EH (cell line): ENCODE data around the gene RIMKLA.

Source experiments
- DNase-seq: peaks from one replicate; pipeline ENCODE4 v3.0.0-alpha.2; 2015; ENCODE audit warnings: low read depth

The RIMKLA gene

DNA sequence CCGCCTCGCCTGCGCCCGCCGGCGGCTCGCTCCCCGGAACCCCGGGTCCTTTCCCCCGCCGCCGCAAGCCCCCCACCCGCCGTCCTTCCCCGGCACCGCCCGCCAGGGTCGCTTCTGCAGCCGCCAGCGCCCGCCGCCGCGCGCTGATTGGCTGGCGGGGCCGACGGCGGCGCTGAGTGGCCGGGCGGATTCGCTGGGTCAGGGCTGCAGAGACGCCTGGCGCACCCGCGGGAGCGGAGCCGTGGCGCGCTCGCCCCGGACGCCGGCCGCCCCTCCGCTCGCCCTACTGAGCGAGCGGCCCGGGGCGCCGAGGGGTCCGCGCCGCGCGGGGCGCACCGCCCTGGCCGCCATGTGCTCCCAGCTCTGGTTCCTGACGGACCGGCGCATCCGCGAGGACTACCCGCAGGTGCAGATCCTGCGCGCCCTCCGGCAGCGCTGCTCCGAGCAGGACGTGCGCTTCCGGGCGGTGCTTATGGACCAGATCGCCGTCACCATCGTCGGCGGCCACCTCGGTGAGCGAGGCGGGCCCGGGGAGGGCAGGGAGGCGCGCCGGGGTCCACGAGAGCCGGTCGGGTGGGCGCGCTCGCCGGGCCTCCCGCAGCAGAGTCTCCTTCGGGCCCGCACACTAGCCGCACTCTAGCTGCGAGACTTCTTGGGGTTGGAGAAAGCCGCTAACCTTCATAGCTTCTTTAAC is at the start of gene RIMKLA:
Gene RIMKLA, plus strand, starts transcription at position 207 of the 694 bp plus-strand sequence. Its CDS starts 143 bp downstream, at position 350.
- DNase-seq, result peak; percentile 53

DNA sequence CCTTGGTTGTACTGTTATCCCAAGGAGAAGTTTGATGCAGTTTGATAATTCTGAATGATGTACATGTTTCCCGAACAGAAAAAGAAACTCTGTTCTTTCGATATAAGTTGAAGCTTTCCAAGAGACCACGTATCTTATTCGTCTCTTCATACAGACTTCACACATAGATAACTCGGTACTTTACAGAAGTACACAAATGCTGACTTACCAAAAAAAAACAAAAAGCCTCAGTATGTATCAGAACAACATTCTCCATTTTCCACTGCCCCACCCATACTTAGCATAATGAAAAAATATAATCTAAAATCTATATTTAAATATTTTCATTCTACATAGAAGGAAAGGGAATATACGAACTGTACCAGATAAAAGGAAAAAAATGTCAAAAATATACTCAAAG is 47.7 kb upstream of the RIMKLA start:
- no peak for DNase-seq

GRCh38 chr1:42333662-42334239 is 46.8 kb upstream of the RIMKLA start:
- DNase-seq, result peak; percentile 18

GRCh38 chr1:42334240-42335049 is 46.1 kb upstream of the RIMKLA start:
- DNase-seq, result peak; percentile 71

DNA sequence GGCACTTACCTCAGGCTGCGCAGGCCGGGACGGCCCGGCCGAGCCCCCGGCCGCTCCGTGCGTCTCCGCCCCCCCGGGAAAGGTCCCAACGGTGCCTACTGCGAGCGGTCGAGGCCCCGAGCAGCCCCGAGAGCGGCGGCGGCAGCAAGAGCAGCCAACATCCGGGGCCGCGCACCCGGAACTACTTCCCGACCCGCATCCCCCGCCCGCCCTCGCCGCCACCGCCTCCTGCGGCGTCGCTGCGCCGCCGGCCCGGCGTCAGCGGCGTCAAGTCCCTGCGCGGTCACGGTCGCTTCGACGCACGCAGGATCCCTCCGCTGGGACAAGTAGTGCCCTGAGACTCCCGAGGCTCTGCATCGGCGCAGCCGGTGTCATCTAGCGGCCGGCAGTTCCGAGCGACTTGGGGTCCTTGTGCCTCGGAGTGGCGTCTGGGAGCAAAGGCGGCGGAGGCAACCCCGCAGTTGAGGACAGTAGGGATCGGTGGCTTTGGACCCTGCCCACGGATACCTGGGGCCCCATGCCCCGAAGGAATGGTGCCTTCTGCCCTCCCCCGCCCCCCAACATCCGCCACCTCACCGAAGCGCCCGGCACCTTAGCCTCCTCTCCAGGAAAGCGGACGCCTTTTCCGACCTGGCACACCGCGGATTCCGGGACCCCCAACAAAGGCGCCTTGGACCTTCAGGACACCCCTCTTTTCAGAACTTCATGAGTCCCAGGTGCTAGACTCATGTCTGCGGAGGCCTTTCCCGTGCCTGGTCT is 45.4 kb upstream of the RIMKLA start, which contains the start of gene FOXJ3:
Gene FOXJ3, minus strand, starts transcription at position 186 of the 759 bp plus-strand sequence. CDS start 24,142 bp downstream, outside the sequence.
- peak; percentile 90 for DNase-seq

DNA sequence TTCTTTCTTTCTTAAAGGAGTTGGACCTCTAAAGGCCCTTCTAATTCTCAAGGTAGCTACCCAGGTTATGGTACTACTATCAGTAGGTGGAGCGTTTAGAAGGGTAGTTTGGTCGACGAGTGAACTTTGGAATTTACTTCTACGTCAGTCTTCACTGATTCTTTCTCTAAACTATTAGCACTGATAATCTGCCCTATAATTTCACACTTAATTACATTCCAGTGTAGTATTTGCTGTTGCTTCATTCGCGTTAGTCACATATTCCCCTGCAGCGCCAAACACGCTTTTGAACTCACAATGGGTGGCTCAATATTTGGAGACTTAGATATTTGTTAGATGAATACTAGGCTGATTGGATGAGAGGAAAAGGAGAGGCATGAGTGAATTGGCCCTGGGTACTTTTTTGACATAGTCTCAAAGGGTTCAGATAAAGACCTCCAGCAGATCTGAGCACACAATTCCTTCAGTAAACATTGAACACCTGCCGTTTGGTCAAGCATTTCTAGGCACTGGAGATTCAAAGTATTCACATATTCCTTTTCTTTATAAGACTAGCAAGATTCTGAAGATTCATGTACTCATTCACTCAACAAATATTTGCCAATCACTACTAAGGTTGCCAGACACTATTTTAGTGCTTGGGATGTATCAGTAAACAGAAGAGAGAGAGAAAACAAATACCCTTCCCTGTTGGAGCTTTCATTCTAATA is 44.6 kb upstream of the RIMKLA start:
- peak; percentile 74 for DNase-seq

DNA sequence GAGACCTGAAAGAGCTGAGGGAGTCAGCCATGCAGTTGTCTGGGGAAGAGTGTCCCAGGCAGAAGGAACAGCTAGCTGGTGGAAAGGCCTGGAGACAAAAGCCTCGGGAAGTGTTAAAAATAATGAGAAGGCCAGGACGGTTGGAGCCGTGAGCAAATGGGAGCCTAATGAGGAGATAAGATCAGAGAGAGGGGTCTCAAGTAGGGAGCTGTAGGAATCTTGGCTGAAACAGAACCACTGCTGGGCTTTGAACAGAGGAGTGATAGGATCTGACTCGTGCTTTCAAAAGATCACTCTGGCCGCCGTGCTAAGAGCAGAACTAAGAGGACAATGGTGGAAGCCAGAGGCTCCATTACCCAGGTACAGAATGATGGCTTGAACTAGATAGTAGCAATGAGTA is 43.6 kb upstream of the RIMKLA start:
- no peak for DNase-seq

DNA sequence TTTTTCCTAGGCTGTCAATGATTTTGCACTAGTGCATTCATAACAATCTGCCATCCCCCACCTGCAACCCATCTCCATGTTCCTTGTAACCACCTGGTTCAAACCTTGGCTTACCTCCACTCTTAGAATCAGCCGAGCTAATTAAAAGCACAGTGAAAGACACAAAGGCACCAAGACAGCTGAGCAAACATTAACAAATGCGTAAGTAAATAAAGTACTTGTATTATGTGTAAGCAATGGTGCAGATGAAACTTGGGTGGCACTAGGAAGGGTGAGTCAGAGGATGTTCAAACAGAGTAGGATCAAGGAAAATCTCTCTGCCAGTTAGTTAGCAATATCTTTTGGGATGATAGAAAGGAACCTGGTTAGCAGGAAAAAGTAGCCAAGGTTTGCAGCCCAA is 40.5 kb upstream of the RIMKLA start:
- peak; percentile 17 for DNase-seq

- DNase-seq, result no peak
Measured at GRCh38 chr1:42340901-42341300, 39.7 kb upstream of the RIMKLA start.

GRCh38 chr1:42343049-42343448 is 37.5 kb upstream of the RIMKLA start:
- DNase-seq, result no peak

DNA sequence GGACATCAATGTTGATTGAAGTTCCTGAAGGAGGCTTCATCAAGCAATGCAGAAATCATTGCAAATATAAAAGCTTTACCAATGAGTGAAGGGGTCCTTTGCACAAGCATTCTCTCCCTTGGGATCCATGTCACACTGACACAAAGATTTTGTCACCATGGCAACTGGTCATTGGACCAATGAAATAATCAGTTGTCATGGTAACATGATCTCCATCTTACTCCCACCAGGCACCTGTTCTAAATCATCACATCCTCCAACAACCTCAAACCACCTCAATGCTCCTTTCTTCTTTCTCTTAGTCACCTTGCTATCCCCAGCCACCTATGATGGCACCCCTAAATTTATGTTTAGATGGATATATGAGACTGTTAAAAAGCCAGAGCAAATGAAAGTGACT is 32.1 kb upstream of the RIMKLA start:
- no peak for DNase-seq

- peak; percentile 21 for DNase-seq
Measured at GRCh38 chr1:42350086-42350485, 30.5 kb upstream of the RIMKLA start.

- DNase-seq, result no peak
Measured at GRCh38 chr1:42358791-42359190, 21.8 kb upstream of the RIMKLA start.

- peak; percentile 15 for DNase-seq
Measured at GRCh38 chr1:42359466-42359865, 21.1 kb upstream of the RIMKLA start.

DNA sequence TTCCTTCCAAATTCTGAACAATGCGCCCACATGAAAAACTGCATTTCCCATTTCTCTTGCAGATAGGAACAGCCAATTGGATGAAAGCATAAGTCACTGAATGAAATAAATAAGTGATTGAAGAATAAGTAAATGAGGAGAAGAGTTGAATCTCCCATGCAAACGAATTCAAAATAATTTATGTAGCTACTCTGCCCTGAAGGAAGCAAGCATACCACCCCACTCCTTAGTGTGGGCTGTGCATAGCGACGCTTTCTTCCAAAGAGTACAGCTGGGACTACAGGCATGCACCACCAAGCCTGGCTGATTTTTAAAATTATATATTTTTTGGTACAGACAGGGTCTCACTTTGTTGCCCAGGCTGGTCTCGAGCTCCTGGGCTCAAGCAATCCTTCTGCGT is 16.5 kb upstream of the RIMKLA start:
- DNase-seq, result no peak

- no peak for DNase-seq
Measured at GRCh38 chr1:42364542-42364941, 16.1 kb upstream of the RIMKLA start.

DNA sequence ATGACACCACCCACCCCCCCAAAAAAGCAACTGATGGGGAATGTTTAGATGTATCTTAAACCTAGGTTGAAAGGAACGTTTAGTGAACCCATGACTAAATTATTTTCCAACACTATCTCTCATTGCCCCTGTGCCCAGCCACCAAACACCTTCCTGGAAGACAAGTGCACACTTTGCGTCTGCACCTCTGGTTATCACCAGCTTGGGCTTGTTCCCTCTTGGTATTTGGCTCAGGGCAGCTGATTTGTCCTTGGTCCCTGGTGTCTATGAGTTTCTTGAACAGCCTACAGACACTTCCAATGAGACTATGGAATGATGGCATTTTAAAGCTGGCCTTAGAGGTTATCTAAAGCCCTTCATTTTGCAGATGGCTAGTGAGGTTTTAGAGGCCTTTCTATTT is 15.5 kb upstream of the RIMKLA start:
- DNase-seq, result no peak

GRCh38 chr1:42368096-42368795 is 12.3 kb upstream of the RIMKLA start:
- no peak for DNase-seq

DNA sequence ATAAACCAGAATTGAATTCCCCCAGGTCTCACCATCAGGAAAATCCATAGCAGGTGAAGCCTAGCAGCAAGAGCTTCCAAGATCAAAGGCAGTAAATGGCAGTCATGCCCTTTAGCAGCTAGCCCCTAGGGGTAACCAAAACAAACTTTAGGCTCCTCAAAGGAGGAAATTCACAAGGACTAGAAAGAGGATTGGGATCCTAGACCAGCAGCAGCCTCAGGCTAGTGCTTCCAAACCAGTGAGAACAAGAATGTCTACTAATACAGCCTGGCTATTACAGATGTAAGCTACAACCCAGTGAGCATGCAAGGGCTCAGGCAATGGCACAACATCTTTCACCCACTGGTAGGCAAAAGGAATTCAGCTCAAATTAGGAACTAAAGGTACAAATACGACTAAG is 11.1 kb upstream of the RIMKLA start:
- DNase-seq, result no peak

GRCh38 chr1:42370876-42371549 is 9.6 kb upstream of the RIMKLA start:
- DNase-seq, result no peak
